Measurements from ENCODE around the gene RAX. TPM values are rescaled to one million over a fixed set of nuclear protein-coding genes. Genes with fewer than 3 reads are reported as not detected.

RAX gene
- total RNA-seq, 4 donors from 2014 or later: not detected

GRCh38 chr18:59233017-59233410, 40.2 kb downstream of the RAX start:
- TF ChIP-seq CTCF (IDR thresholded peaks at IDR 0.05; ENCODE audit: low read depth): no peak

GRCh38 chr18:59232309-59233016, 40.8 kb downstream of the RAX start:
- no peak for TF ChIP-seq CTCF (IDR thresholded peaks at IDR 0.05; ENCODE audit: low read depth)

GRCh38 chr18:59231877-59232276, 41.4 kb downstream of the RAX start:
- TF ChIP-seq CTCF (IDR thresholded peaks at IDR 0.05; ENCODE audit: low read depth): no peak

GRCh38 chr18:59231114-59231513, 42.1 kb downstream of the RAX start:
- no peak for TF ChIP-seq CTCF (IDR thresholded peaks at IDR 0.05; ENCODE audit: low read depth)

GRCh38 chr18:59229701-59230443, 43.4 kb downstream of the RAX start:
- TF ChIP-seq CTCF (IDR thresholded peaks at IDR 0.05; ENCODE audit: low read depth): no peak

- no peak for TF ChIP-seq CTCF (IDR thresholded peaks at IDR 0.05; ENCODE audit: low read depth)
Measured at GRCh38 chr18:59229191-59229590, 44.1 kb downstream of the RAX start.

GRCh38 chr18:59228351-59228750, 44.9 kb downstream of the RAX start:
- no peak for TF ChIP-seq CTCF (IDR thresholded peaks at IDR 0.05; ENCODE audit: low read depth)

Measured in subcutaneous adipose tissue (tissue), 4 donors.